PC-9 (cell line): ENCODE measurements around the gene ARMH4.

Experiments
- EZH2 ChIP-seq: fragments of 200-600 bp; sonication (generic); IDR thresholded peaks from 2 replicates; pipeline ENCODE4 v1.8.0; 2017; ENCODE audit warnings: antibody characterized with exemption, low read depth
- TF ChIP-seq, protein P1 (sequence below): fragments of 200-600 bp; sonication (generic); conservative IDR thresholded peaks from 2 replicates; pipeline ENCODE4 v1.6.1; 2017; ENCODE audit warnings: mixed run types, antibody characterized with exemption, mild to moderate bottlenecking, moderate library complexity

- TF ChIP-seq EZH2: no peak
- TF ChIP-seq, protein P1, sequence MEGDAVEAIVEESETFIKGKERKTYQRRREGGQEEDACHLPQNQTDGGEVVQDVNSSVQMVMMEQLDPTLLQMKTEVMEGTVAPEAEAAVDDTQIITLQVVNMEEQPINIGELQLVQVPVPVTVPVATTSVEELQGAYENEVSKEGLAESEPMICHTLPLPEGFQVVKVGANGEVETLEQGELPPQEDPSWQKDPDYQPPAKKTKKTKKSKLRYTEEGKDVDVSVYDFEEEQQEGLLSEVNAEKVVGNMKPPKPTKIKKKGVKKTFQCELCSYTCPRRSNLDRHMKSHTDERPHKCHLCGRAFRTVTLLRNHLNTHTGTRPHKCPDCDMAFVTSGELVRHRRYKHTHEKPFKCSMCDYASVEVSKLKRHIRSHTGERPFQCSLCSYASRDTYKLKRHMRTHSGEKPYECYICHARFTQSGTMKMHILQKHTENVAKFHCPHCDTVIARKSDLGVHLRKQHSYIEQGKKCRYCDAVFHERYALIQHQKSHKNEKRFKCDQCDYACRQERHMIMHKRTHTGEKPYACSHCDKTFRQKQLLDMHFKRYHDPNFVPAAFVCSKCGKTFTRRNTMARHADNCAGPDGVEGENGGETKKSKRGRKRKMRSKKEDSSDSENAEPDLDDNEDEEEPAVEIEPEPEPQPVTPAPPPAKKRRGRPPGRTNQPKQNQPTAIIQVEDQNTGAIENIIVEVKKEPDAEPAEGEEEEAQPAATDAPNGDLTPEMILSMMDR: no peak
Observed at GRCh38 chr14:58055497-58056010, 96.5 kb downstream of the ARMH4 start.
